Measurements from ENCODE around the gene FBXO39.

FBXO39 gene

GRCh38 chr17:6756425-6757031, 19.5 kb upstream of the FBXO39 start (continued):
- no peak for TF ChIP-seq ZC3H10 (CRISPR knock-in tag; IDR thresholded peaks at IDR 0.05)
- no peak for TF ChIP-seq PATZ1 (CRISPR knock-in tag; IDR thresholded peaks at IDR 0.05; ENCODE audit: borderline replicate concordance)
- no peak for TF ChIP-seq GLIS3 (CRISPR knock-in tag; IDR thresholded peaks at IDR 0.05)
- no peak for TF ChIP-seq ISL1 (CRISPR knock-in tag; IDR thresholded peaks at IDR 0.05)
- TF ChIP-seq TOX (CRISPR knock-in tag; IDR thresholded peaks at IDR 0.05; ENCODE audit: borderline replicate concordance), result no peak
- TF ChIP-seq ZNF565 (CRISPR knock-in tag; conservative IDR thresholded peaks at IDR 0.05; ENCODE audit: low read depth), result no peak

GRCh38 chr17:6757747-6758146, 18.3 kb upstream of the FBXO39 start:
- no peak for ATAC-seq
- TF ChIP-seq ZFP30 (CRISPR knock-in tag; IDR thresholded peaks at IDR 0.05) (no peak), ZC3H10 (CRISPR knock-in tag; IDR thresholded peaks at IDR 0.05) (no peak), ARNTL (CRISPR knock-in tag; IDR thresholded peaks at IDR 0.05; ENCODE audit: borderline replicate concordance, low read depth) (no peak), PATZ1 (CRISPR knock-in tag; IDR thresholded peaks at IDR 0.05; ENCODE audit: borderline replicate concordance) (no peak), BACH2 (CRISPR knock-in tag; IDR thresholded peaks at IDR 0.05; ENCODE audit: borderline replicate concordance) (no peak), TOX (CRISPR knock-in tag; IDR thresholded peaks at IDR 0.05; ENCODE audit: borderline replicate concordance) (no peak), RARB (CRISPR knock-in tag; IDR thresholded peaks at IDR 0.05) (no peak), ESRRG (CRISPR knock-in tag; IDR thresholded peaks at IDR 0.05) (no peak), TCF4 (CRISPR knock-in tag; IDR thresholded peaks at IDR 0.05; ENCODE audit: borderline replicate concordance) (no peak), ZNF565 (CRISPR knock-in tag; conservative IDR thresholded peaks at IDR 0.05; ENCODE audit: low read depth) (no peak), CSDC2 (CRISPR knock-in tag; IDR thresholded peaks at IDR 0.05) (no peak), TSHZ2 (CRISPR knock-in tag; IDR thresholded peaks at IDR 0.05) (no peak), GLIS3 (CRISPR knock-in tag; IDR thresholded peaks at IDR 0.05) (no peak)

- ATAC-seq, result no peak
- TF ChIP-seq PPARA (CRISPR knock-in tag; IDR thresholded peaks at IDR 0.05; ENCODE audit: borderline replicate concordance) (no peak), BACH2 (CRISPR knock-in tag; IDR thresholded peaks at IDR 0.05; ENCODE audit: borderline replicate concordance) (no peak), ZFP30 (CRISPR knock-in tag; IDR thresholded peaks at IDR 0.05) (no peak), CSDC2 (CRISPR knock-in tag; IDR thresholded peaks at IDR 0.05) (no peak), CREB5 (CRISPR knock-in tag; IDR thresholded peaks at IDR 0.05; ENCODE audit: low read depth) (no peak), PATZ1 (CRISPR knock-in tag; IDR thresholded peaks at IDR 0.05; ENCODE audit: borderline replicate concordance) (no peak), ZFP3 (CRISPR knock-in tag; IDR thresholded peaks at IDR 0.05) (no peak), TCF4 (CRISPR knock-in tag; IDR thresholded peaks at IDR 0.05; ENCODE audit: borderline replicate concordance) (no peak), ISL1 (CRISPR knock-in tag; IDR thresholded peaks at IDR 0.05) (no peak), CSRNP3 (CRISPR knock-in tag; IDR thresholded peaks at IDR 0.05) (no peak)
Observed at GRCh38 chr17:6761779-6762178, 14.2 kb upstream of the FBXO39 start.

All from SK-N-SH treated with all-trans-retinoic acid at 6 μM for 48 hours (cell line).